ENCODE measurements around the gene FBXO40. TPM values are rescaled to one million over a fixed set of nuclear protein-coding genes. Genes with fewer than 3 reads are reported as not detected.

Gene FBXO40
- total RNA-seq, 4 donors from 2014 or later: not detected

DNA sequence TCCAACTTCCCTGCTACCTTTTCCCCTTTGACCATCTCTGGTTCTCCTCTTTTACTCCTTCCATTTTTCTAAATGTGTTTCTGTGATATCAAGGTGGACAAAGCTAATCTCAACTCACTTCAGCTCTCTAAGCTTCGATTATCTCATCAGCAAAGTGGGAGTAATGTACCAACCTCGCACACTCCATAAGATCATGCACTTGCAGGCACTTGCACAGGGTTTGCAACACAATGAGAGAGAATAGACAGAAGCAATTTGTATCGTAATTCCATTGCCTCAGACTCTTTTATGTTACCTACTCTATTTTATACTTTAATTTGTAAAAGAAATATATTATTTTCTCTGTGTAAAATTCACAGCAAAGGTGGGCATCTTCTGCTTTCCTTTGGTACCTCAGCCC, 40.4 kb upstream of the FBXO40 start:
- H3K9me3 ChIP-seq: no peaks in the 10 kb centered on the region
- H3K36me3 ChIP-seq: no peaks in the 10 kb centered on the region
- no peak overlapping the region for H3K4me3 ChIP-seq
- DNase-seq (ENCODE audit: low spot score in 2 of 2): no peak
- H3K27me3 ChIP-seq: no peaks in the 10 kb centered on the region
- peaks cover 0 to 6% (median 2%) of the 10 kb centered on the region in 4 donors for H3K4me1 ChIP-seq
- no peak for TF ChIP-seq POLR2A (IDR thresholded peaks at IDR 0.05)
- no peak for TF ChIP-seq EP300 (IDR thresholded peaks at IDR 0.05)
- TF ChIP-seq, protein P1, sequence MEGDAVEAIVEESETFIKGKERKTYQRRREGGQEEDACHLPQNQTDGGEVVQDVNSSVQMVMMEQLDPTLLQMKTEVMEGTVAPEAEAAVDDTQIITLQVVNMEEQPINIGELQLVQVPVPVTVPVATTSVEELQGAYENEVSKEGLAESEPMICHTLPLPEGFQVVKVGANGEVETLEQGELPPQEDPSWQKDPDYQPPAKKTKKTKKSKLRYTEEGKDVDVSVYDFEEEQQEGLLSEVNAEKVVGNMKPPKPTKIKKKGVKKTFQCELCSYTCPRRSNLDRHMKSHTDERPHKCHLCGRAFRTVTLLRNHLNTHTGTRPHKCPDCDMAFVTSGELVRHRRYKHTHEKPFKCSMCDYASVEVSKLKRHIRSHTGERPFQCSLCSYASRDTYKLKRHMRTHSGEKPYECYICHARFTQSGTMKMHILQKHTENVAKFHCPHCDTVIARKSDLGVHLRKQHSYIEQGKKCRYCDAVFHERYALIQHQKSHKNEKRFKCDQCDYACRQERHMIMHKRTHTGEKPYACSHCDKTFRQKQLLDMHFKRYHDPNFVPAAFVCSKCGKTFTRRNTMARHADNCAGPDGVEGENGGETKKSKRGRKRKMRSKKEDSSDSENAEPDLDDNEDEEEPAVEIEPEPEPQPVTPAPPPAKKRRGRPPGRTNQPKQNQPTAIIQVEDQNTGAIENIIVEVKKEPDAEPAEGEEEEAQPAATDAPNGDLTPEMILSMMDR (IDR thresholded peaks at IDR 0.05): no peak
- H3K27ac ChIP-seq: no peak overlapping the region
- WGBS, 2 donors: 73 to 86% methylated on average over 3 of the region's 3 CpGs

DNA sequence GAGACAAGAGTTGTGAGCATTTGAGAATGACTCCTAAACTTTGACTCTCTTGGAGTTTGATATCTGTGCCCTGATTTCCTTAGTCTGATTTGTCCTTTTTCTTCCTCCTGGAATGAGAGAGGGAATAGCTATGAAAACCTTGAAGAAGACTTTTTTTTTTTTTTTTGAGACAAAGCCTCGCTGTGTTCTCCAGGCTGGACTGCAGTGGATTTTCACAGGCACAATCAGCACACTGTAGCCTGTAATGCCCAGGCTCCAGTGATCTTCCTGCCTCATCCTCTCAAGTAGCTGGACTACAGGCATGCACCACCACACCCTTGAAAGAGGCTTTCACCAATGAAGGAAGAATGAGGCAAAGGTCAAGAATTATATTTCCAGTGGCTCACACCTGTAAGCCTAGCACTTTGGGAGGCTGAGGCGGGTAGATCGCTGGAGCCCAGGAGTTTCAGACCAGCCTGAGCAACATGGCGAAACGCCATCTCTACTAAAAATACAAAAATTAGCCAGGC, 35.7 kb upstream of the FBXO40 start:
- Histone ChIP-seq H3K4me1 (peaks cover 0 to 6% (median 0%) of the 10 kb centered on the region in 4 donors), H3K9me3 (no peaks in the 10 kb centered on the region), H3K27me3 (no peaks in the 10 kb centered on the region), H3K27ac (no peak overlapping the region), H3K4me3 (no peak overlapping the region), H3K36me3 (no peaks in the 10 kb centered on the region)
- WGBS, 2 donors: 83 to 91% methylated on average over 5 of the region's 5 CpGs
- DNase-seq (ENCODE audit: low spot score in 2 of 2): no peak
- TF ChIP-seq EP300 (IDR thresholded peaks at IDR 0.05): no peak
- TF ChIP-seq, protein P1 (IDR thresholded peaks at IDR 0.05): no peak

DNA sequence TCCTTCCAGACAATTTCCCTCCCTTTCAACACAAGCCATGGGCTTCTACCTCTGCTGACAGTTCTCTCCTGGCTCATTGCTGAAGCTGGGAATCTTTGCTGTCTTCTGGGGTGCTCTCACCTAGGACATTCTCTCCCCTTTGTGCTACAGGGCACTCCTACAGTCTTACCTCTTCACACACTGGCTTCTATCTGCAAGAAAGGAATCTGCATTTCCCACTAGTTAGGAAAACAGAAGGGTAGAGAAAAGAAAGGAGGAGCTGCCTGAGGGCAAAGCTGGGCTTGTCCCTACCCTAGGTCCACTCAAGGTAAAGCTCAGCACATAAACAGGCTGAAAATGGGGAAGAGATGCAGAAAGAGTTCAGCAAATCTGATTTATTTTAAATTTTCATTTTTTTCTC, 31.0 kb upstream of the FBXO40 start:
- H3K27ac ChIP-seq: no peak overlapping the region

DNA sequence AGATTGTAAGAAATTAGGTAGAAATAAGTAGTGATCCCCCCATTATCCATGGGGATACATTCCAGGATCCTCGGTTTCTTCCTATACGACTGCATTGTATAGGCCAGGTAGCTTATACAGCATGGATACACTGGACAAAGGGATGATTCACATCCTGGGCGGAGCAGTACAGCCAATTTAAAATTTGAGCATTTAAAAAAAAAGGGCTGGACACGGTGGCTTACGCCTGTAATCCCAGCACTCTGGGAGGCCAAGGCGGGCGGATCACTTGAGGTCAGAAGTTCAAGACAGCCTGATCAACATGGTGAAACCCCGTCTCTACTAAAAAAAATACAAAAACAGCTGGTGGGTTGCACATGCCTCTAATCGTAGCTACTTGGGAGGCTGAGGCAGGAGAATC, 26.4 kb upstream of the FBXO40 start:
- no peaks in the 10 kb centered on the region for H3K36me3 ChIP-seq
- no peak overlapping the region for H3K4me3 ChIP-seq
- no peaks in the 10 kb centered on the region for H3K9me3 ChIP-seq
- no peak for TF ChIP-seq POLR2A (IDR thresholded peaks at IDR 0.05)
- TF ChIP-seq EP300 (IDR thresholded peaks at IDR 0.05): no peak
- no peak overlapping the region for H3K27ac ChIP-seq
- no peaks in the 10 kb centered on the region for H3K27me3 ChIP-seq
- 75 to 77% methylated on average over 9 of the region's 9 CpGs for WGBS, 2 donors
- H3K4me1 ChIP-seq: no peaks in the 10 kb centered on the region
- no peak for DNase-seq (ENCODE audit: low spot score in 2 of 2)

More for the DNA sequence above, 31.0 kb upstream of the FBXO40 start:
- no peak for DNase-seq (ENCODE audit: low spot score in 2 of 2)
- H3K4me1 ChIP-seq: no peaks in the 10 kb centered on the region
- H3K9me3 ChIP-seq: no peaks in the 10 kb centered on the region
- no peak overlapping the region for H3K4me3 ChIP-seq
- TF ChIP-seq EP300 (IDR thresholded peaks at IDR 0.05): no peak
- H3K36me3 ChIP-seq: no peaks in the 10 kb centered on the region
- no peaks in the 10 kb centered on the region for H3K27me3 ChIP-seq

DNA sequence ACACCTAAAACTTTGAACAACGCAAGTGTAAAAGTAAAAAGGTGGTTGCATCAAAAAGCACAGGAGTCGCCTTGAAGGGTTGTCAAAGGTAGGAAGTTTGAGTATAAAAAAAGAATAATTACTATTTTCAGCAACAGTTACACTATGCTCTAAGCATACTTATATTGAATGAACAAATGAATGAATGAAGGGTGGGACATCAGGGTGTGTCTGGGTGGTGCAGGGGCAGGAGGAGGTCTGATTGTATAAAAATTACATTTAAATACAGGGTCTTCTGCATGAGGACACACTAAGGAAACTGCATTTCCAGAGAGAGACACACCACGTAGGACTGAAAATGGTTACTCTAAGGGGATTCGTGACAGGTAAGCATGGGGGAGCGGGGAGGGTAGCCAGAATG, 25.5 kb upstream of the FBXO40 start, which contains the start of gene ARGFX:
Gene ARGFX, plus strand, starts transcription at position 301 of the 400 bp plus-strand sequence. CDS start 2,765 bp downstream, outside the sequence.
- Histone ChIP-seq H3K27me3 (no peaks in the 10 kb centered on the region), H3K4me1 (no peaks in the 10 kb centered on the region), H3K9me3 (no peaks in the 10 kb centered on the region), H3K27ac (no peak within 1 kb of the TSS), H3K36me3 (no peaks in the 10 kb centered on the region), H3K4me3 (no peak within 1 kb of the TSS)
- TF ChIP-seq POLR2A (IDR thresholded peaks at IDR 0.05) (no peak), EP300 (IDR thresholded peaks at IDR 0.05) (no peak)
- TF ChIP-seq, protein P1 (IDR thresholded peaks at IDR 0.05): no peak
- no peak for DNase-seq (ENCODE audit: low spot score in 2 of 2)
- WGBS, 2 donors: 90 to 93% methylated on average over 5 of the region's 5 CpGs

DNA sequence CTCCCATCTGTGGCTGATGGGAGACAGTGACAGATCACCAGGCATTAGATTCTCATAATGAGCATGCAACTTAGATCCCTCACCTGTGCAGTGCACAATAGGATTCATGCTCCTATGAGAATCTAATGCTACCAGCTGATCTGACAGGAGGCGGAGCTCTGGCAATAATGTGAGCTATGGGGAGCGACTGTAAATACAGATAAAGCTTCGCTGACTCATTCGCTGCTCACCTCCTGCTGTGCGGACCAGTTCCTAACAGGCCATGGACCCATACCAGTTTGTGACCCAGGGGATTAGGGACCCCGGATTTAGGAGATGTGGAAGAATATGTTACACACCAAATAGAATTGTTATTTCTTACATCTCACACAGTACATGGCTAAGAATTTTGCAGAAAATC, 18.7 kb upstream of the FBXO40 start:
- H3K4me3 ChIP-seq: no peak overlapping the region

More for the DNA sequence above, 18.7 kb upstream of the FBXO40 start:
- Histone ChIP-seq H3K9me3 (no peaks in the 10 kb centered on the region), H3K27me3 (no peaks in the 10 kb centered on the region), H3K36me3 (no peaks in the 10 kb centered on the region), H3K27ac (no peak overlapping the region), H3K4me1 (no peaks in the 10 kb centered on the region)
- WGBS, 2 donors: 83% methylated on average over 6 of the region's 6 CpGs
- TF ChIP-seq POLR2A (IDR thresholded peaks at IDR 0.05): no peak
- TF ChIP-seq, protein P1 (IDR thresholded peaks at IDR 0.05): no peak
- no peak for TF ChIP-seq EP300 (IDR thresholded peaks at IDR 0.05)
- DNase-seq (ENCODE audit: low spot score in 2 of 2): no peak
